D721Med (cell line): ENCODE measurements around the gene KHK.

ENCODE experiments used
- DNase-seq: peaks from one replicate; pipeline ENCODE4 v3.0.0; 2011; ENCODE audit warnings: low spot score; ENCODE audit not compliant: insufficient read length
- FAIRE-seq: peaks from 2 replicates; lab custom pipeline; 2011; peaks lifted over from hg19 to GRCh38; lab: Jason Lieb, UNC
- TF ChIP-seq, protein P1 (sequence below): IDR thresholded peaks from 2 replicates; pipeline ENCODE4 v1.5.1; 2012; ENCODE audit warnings: mild to moderate bottlenecking, control low read depth; ENCODE audit not compliant: insufficient read depth; ENCODE audit errors: missing control alignments

Gene KHK

GRCh38 chr2:27086724-27087593 is at the start of gene KHK:
TSS of gene KHK (plus strand) at chr2:27086772. CDS start at chr2:27087260, 488 bp downstream.
- TF ChIP-seq, protein P1, sequence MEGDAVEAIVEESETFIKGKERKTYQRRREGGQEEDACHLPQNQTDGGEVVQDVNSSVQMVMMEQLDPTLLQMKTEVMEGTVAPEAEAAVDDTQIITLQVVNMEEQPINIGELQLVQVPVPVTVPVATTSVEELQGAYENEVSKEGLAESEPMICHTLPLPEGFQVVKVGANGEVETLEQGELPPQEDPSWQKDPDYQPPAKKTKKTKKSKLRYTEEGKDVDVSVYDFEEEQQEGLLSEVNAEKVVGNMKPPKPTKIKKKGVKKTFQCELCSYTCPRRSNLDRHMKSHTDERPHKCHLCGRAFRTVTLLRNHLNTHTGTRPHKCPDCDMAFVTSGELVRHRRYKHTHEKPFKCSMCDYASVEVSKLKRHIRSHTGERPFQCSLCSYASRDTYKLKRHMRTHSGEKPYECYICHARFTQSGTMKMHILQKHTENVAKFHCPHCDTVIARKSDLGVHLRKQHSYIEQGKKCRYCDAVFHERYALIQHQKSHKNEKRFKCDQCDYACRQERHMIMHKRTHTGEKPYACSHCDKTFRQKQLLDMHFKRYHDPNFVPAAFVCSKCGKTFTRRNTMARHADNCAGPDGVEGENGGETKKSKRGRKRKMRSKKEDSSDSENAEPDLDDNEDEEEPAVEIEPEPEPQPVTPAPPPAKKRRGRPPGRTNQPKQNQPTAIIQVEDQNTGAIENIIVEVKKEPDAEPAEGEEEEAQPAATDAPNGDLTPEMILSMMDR, result no peak
- DNase-seq (peak; percentile 88), FAIRE-seq (no peak)

DNA sequence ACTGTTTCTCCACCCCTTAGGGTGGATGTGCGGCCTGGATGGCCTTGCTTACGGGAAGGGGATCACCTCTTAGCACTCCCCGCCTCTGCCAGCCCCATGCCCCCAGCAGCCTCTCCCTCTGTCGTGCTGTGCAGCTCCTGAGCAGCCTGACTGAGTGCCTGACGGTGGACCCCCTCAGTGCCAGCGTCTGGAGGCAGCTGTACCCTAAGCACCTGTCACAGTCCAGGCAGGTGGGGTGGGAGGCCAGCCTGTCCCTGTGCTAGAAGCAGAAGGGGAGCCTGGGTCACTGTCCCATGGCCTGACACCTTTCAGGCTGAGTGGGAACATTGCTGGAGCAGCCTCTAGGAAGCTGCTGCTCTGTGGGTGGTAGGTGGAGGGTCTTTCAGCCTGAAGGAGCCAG is 48.6 kb upstream of the KHK start:
- TF ChIP-seq, protein P1, result no peak
- DNase-seq (no peak), FAIRE-seq (no peak)

- TF ChIP-seq, protein P1, result no peak
Observed at GRCh38 chr2:27038631-27039339, 47.8 kb upstream of the KHK start.

GRCh38 chr2:27039426-27039825 is 47.1 kb upstream of the KHK start:
- TF ChIP-seq, protein P1, result no peak
- no peak for FAIRE-seq
- DNase-seq, result no peak

More at GRCh38 chr2:27038631-27039339, 47.8 kb upstream of the KHK start:
- FAIRE-seq (no peak), DNase-seq (no peak)

- no peak for FAIRE-seq
Observed at GRCh38 chr2:27039871-27040270, 46.7 kb upstream of the KHK start.

DNA sequence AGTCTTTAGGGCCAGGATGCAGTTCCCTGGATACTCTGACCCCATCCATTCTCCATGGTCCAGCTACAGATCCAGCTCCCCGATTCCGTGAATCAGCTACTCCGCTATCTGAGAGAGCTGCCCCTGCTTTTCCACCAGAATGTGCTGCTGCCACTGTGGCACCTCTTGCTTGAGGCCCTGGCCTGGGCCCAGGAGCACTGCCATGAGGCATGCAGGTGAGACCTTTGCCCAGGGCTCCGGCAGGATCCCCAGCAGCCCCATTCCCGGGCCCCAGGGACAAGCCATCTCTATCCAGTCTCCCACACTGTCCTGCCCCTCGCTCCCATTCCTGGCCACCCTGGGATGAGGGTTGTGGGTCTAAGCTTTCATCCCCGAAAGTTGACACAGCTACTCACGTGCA is 46.3 kb upstream of the KHK start:
- DNase-seq (no peak), FAIRE-seq (no peak)
- TF ChIP-seq, protein P1, result no peak

More at GRCh38 chr2:27039871-27040270, 46.7 kb upstream of the KHK start:
- DNase-seq, result no peak
- TF ChIP-seq, protein P1, result no peak

GRCh38 chr2:27041752-27042151 is 44.8 kb upstream of the KHK start:
- TF ChIP-seq, protein P1, result no peak
- DNase-seq (no peak), FAIRE-seq (no peak)
